MM.1S (cell line): ENCODE results near the gene INPP5J.
"Not testable (repeated sequence)": the region's sequence is repeated elsewhere in the genome, so short reads cannot be mapped to it uniquely, and the experiment has no call there.

Experiments used
- CTCF ChIP-seq: fragments of 300-600 bp; sonication (generic); IDR thresholded peaks from 2 replicates; pipeline ENCODE4 v1.5.1; 2016; ENCODE audit warnings: antibody characterized with exemption, low read length, mixed read lengths
- EZH2 ChIP-seq: fragments of 300-600 bp; sonication (generic); optimal IDR thresholded peaks from 2 replicates; pipeline ENCODE3; 2017; ENCODE audit warnings: low read depth, mild to moderate bottlenecking, antibody characterized with exemption, low read length, mixed read lengths

GRCh38 chr22:31097539-31097938 is 25.2 kb upstream of the INPP5J start:
- not testable (repeated sequence) for TF ChIP-seq CTCF, EZH2
